Fibroblast of lung (primary cell): Measurements from ENCODE around the gene MYOT. TPM values are rescaled to one million over a fixed set of nuclear protein-coding genes. Genes with fewer than 3 reads are reported as not detected.

ENCODE experiments used
- DNase-seq, 2 donors: peaks; one replicate each; pipeline versions ENCODE4 v3.0.0 to v3.0.0-alpha.2; 2010; ENCODE audit warnings: low read depth in 2 of 2
- H2AFZ ChIP-seq: 2 replicates; pipeline ENCODE4 v1.5.1; 2012; ENCODE audit warnings: low read length, control low read depth, inconsistent platforms
- H3K27ac ChIP-seq: 2 replicates; pipeline ENCODE4 v1.5.1; 2011; ENCODE audit warnings: low read length, control low read depth; ENCODE audit not compliant: insufficient read depth
- H3K27me3 ChIP-seq: 2 replicates; pipeline ENCODE4 v1.5.1; 2011; ENCODE audit warnings: mild to moderate bottlenecking, low read length; ENCODE audit not compliant: control insufficient read depth, insufficient read depth
- H3K36me3 ChIP-seq: 2 replicates; pipeline ENCODE4 v1.5.1; 2011; ENCODE audit warnings: low read length; ENCODE audit not compliant: control insufficient read depth, insufficient read depth
- H3K4me1 ChIP-seq: 2 replicates; pipeline ENCODE4 v1.5.1; 2011; ENCODE audit warnings: low read length; ENCODE audit not compliant: control insufficient read depth, insufficient read depth; ENCODE audit errors: extremely low read depth
- H3K4me2 ChIP-seq: 2 replicates; pipeline ENCODE4 v1.5.1; 2011; ENCODE audit warnings: low read length, control low read depth; ENCODE audit not compliant: insufficient read depth; ENCODE audit errors: extremely low read depth
- H3K4me3 ChIP-seq, 4 experiments: fragments of 200-600 bp in 1 of 4; sonication (generic) in 1 of 4; replicated peaks in 1 of 4; 2 replicates each; pipeline ENCODE4 v1.5.1; 2011 to 2016; ENCODE audit warnings: low read length in 4 of 4, low read depth in 3 of 4, mild to moderate bottlenecking in 3 of 4, control low read depth in 2 of 4, inconsistent platforms in 1 of 4, mixed read lengths in 1 of 4; ENCODE audit not compliant: insufficient read depth in 1 of 4; ENCODE audit errors: control extremely low read depth in 1 of 4
- H3K79me2 ChIP-seq: 2 replicates; pipeline ENCODE4 v1.5.1; 2012; ENCODE audit warnings: mild to moderate bottlenecking, low read length, inconsistent platforms; ENCODE audit not compliant: control insufficient read depth, insufficient read depth
- H3K9ac ChIP-seq: 2 replicates; pipeline ENCODE4 v1.5.1; 2011; ENCODE audit warnings: mild to moderate bottlenecking, low read length, control low read depth; ENCODE audit not compliant: insufficient read depth
- H3K9me3 ChIP-seq: 2 replicates; pipeline ENCODE4 v1.5.1; 2012; ENCODE audit warnings: low read depth, low read length; ENCODE audit not compliant: control insufficient read depth, insufficient read depth
- H4K20me1 ChIP-seq: 2 replicates; pipeline ENCODE4 v1.5.1; 2011; ENCODE audit warnings: low read length; ENCODE audit not compliant: control insufficient read depth, insufficient read depth; ENCODE audit errors: extremely low read depth
- CTCF ChIP-seq, 2 donors: IDR thresholded peaks in 1 of 2; conservative IDR thresholded peaks in 1 of 2; 1 replicate in 1 of 2; 2 replicates in 1 of 2; pipeline ENCODE4 v1.5.1; 2011 to 2012; ENCODE audit warnings: low read length in 2 of 2, control low read depth in 1 of 2, inconsistent platforms in 1 of 2, low read depth in 1 of 2, mild to moderate bottlenecking in 1 of 2
- EZH2 ChIP-seq: IDR thresholded peaks from 2 replicates; pipeline ENCODE4 v1.5.1; 2012; ENCODE audit warnings: low read length, control low read depth, mild to moderate bottlenecking; ENCODE audit errors: missing control alignments
- polyA plus RNA-seq, 2 donors: library from polyadenylated mRNA; depleted of rRNA in 1 of 2; stranded (reverse) in 1 of 2; unstranded in 1 of 2; fragments of >200 nt; gene quantifications; 2 replicates each; pipeline ENCODE4 v1.2.1, GENCODE V29; 2011 to 2012; ENCODE audit warnings: missing spikeins in 1 of 2
- total RNA-seq: library from RNA; depleted of rRNA; stranded (reverse); fragments of >200 nt; gene quantifications from 2 replicates; pipeline ENCODE4 v1.2.1, GENCODE V29; 2014

MYOT gene
- total and polyA plus RNA-seq, 2 donors (not counting 1 experiment from before 2014, with no cell fraction given): not detected

GRCh38 chr5:137870647-137871339, 3.1 kb downstream of the MYOT start:
- no peak overlapping the region for H3K27ac ChIP-seq
- no peaks in the 10 kb centered on the region for H3K27me3 ChIP-seq
- H3K36me3 ChIP-seq: no peaks in the 10 kb centered on the region
- no peak overlapping the region for H3K4me2 ChIP-seq
- no peak overlapping the region for H3K4me3 ChIP-seq
- H3K9ac ChIP-seq: no peak overlapping the region
- no peaks in the 10 kb centered on the region for H3K4me1 ChIP-seq
- no peaks in the 10 kb centered on the region for H4K20me1 ChIP-seq
- no peak for DNase-seq
- H3K79me2 ChIP-seq: no peaks in the 10 kb centered on the region
- no peaks in the 10 kb centered on the region for H3K9me3 ChIP-seq
- no peak overlapping the region for H2AFZ ChIP-seq
- TF ChIP-seq EZH2 (no peak), CTCF (conservative IDR thresholded peaks at IDR 0.05 in 1 of 2, IDR thresholded peaks at IDR 0.05 in 1 of 2; ENCODE audit: low read depth in 1 of 2, low read length in 2 of 2) (no peak)

DNA sequence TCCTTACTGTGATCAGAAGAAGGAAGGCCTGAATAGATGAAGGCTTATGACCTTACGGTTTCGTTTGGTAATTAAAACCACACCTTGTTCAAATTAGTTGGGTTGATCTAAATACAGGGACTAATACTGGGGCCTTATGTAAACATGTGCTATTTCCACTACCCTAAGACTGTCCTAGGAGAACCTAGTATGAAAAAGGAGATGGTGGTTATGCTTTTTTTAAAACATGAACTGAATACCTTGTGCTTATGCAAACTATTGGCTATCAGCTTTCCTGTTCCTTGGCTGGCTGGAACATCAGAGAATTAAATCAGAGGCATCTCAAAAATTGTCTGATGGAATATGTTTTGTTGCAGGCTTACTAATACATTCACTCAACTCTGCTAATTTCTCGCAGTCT, 3.9 kb downstream of the MYOT start:
- Histone ChIP-seq H4K20me1 (no peaks in the 10 kb centered on the region), H3K27ac (no peak overlapping the region), H3K4me3 (no peak overlapping the region), H3K4me2 (no peak overlapping the region), H2AFZ (no peak overlapping the region), H3K36me3 (no peaks in the 10 kb centered on the region), H3K9me3 (no peaks in the 10 kb centered on the region), H3K27me3 (no peaks in the 10 kb centered on the region), H3K9ac (no peak overlapping the region), H3K4me1 (no peaks in the 10 kb centered on the region), H3K79me2 (no peaks in the 10 kb centered on the region)
- no peak for TF ChIP-seq CTCF (conservative IDR thresholded peaks at IDR 0.05 in 1 of 2, IDR thresholded peaks at IDR 0.05 in 1 of 2; ENCODE audit: low read depth in 1 of 2, low read length in 2 of 2)
- no peak for TF ChIP-seq EZH2
- DNase-seq: no peak

DNA sequence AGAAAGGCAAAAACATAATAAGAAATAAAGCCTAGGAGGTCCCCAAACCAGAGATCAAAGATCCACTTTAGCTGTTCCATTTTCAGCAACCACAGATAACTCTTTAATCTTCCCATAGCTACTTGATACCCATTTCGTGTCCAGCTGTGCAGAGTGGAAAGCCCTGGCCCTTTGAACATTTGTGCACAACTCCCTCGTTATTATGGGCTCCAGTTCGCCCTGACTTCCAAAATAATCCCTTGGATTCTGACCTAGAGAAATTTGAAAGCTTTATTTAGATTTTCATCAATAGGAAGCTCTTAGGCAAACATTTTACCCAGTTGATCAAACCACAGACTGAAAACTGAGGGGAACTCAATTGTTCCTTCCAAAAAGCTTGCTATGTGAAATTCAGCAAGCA, 4.8 kb downstream of the MYOT start:
- no peaks in the 10 kb centered on the region for H3K4me1 ChIP-seq
- H3K36me3 ChIP-seq: no peaks in the 10 kb centered on the region
- no peaks in the 10 kb centered on the region for H3K9me3 ChIP-seq
- H4K20me1 ChIP-seq: no peaks in the 10 kb centered on the region
- H3K9ac ChIP-seq: no peak overlapping the region
- TF ChIP-seq EZH2: no peak
- H3K4me3 ChIP-seq: no peak overlapping the region
- no peak overlapping the region for H3K27ac ChIP-seq
- H2AFZ ChIP-seq: no peak overlapping the region
- DNase-seq: no peak
- no peak overlapping the region for H3K4me2 ChIP-seq
- H3K79me2 ChIP-seq: no peaks in the 10 kb centered on the region
- H3K27me3 ChIP-seq: no peaks in the 10 kb centered on the region
